Endothelial cell of coronary artery (primary cell): Measurements from ENCODE around the gene ERAS. TPM values are rescaled to one million over a fixed set of nuclear protein-coding genes. Genes with fewer than 3 reads are reported as not detected.

ENCODE experiments used
- total RNA-seq: library from RNA; depleted of rRNA; stranded (reverse); fragments of >200 nt; gene quantifications from 2 replicates; pipeline ENCODE4 v1.2.3, GENCODE V29; 2014

ERAS gene, protein sequence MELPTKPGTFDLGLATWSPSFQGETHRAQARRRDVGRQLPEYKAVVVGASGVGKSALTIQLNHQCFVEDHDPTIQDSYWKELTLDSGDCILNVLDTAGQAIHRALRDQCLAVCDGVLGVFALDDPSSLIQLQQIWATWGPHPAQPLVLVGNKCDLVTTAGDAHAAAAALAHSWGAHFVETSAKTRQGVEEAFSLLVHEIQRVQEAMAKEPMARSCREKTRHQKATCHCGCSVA
- not detected in 2 replicates for total RNA-seq

DNA sequence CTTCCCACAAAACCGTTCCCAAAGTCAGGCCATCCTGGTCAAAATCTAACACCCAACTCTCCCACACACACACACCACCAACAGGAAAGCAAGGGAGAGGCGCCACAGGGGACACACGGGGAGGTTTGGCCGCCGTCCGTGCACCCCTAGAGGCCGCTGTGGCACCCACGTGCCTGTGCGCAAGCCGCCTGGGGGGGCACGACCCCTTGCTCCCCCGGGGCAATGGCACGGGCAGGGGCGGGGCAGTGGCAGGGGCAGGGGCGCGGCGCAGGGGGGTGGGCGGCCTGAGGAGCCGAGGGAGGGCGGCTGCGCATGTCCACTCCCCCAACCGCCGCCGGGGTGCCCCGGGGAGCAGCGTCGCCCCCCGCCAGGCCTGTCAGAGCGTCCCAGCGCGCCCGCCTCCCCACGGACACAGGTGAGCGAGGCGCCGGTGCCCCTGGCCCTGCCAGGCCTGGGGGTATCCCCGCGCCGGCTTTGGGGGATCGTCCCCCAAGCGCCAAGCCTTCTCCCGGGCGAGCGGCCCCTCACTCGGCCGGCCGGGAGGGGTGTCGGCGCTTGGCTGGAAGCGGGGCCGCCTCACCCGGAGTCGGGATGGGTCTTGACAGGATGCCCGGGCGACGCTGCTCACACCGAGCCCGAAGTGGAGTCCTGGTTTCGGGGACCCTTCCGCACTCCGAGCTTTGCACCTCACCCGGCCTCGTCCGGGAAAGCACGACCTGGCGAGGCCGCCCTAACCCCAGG, at the start of gene ERAS:
Gene ERAS (plus strand): TSS at position 379 of the 741 bp plus-strand sequence. CDS start 2,611 bp downstream, outside the sequence.

DNA sequence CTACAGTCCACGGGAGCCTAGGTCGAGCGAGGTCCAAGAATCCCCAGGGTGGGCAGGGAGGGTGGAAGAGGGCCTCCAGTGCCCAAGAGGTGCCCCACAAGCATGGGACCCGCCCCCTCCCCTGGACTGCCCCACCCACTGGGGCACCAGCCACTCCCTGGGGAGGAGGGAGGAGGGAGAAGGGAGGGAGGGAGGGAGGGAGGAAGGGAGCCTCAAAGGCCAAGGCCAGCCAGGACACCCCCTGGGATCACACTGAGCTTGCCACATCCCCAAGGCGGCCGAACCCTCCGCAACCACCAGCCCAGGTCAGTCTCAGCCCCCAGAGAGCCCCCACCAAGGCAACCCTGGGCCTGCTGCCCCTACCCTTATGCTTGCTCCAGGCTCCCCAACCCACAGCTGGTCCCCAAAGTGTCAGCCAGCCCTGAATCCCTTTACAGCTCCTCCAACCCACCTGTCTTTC, 39.9 kb upstream of the ERAS start, which contains the start of gene GATA1:
Gene GATA1 (plus strand): TSS at position 250 of the 460 bp plus-strand sequence. CDS start 4,520 bp downstream, outside the sequence.

DNA sequence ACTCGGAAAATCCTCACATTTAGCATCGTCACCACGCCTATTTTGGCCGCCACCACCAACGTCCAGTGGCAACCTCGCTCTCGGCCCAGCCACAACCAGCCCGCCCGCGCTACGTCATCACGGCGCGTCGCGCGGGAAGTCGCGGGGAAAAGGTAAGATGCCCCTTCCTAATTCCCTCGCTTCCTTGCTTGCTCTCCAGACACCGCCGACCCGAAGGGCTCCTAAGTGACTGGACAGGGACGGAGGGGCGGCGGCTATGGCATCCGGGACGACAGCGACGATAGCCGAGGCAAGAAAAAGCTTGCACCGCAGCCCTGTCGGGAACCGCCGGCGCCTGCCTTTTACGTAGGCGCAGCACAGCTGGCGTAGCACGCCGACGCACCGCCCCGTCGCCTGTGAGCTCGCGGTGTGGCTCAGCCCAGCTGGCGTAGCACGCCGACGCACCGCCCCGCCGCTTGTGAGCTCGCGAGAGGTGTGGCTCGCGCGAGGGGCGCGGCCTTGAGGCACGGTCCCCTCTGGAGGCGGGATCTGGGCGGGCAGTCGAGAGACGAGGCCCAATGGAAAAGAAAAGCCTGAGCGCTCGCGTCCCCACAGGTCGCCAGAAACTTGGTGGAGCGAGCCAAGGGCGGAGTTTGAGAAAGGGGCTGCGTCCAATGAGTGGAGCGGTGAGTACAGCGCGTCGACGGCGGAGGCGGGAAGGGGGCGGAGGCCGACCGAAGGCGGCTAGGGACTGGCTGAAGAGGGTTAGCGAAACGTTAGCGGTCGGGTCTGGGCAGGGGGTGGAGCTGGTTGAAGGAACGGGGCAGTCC, 24.8 kb upstream of the ERAS start, which contains the start of gene HDAC6:
Gene HDAC6 (plus strand): TSS at position 788 of the 809 bp plus-strand sequence. CDS start 626 bp downstream, outside the sequence.

DNA sequence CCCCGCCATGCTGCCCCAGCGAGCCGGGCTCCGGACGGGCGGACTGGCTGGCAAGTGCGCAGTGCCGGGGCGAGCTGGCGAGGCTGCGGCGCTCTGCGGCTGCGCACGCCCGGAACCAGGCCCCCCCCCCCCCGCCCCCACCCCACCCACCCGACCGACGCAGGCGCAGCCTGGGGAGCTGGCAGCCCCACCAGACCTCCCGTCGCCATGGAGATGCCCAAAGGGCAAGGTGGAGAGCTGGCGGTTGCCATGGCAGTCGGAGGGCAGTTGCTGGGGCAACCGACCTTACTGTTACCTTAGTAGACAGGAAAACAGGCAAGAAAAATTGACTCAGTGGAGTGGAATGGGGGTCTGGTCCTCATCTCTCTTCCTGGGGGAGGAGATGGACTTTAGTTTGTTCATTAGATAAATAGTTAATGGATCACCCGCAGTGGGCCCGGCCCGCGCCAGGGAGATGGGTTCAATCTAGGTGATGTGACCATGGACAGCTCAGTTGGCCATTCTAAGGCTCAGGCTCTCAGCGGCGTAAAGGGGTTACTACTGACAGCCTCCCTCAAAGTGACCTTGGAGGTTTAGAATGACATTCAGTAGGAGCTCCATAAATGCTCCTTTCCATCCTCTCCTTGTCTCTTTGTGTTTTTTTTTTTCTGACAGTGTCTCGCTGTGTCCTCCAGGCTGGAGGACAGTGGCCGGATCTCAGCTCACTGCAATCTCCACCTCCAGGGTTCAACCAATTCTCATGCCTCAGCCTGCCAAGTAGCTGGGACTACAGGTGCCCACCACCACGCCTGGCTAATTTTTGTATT, 9.4 kb downstream of the ERAS start, which contains the start of gene PCSK1N:
Gene PCSK1N (minus strand): TSS at position 87 of the 806 bp plus-strand sequence. CDS start 78 bp downstream, at position 9.

Other genes starting within 250 kb of the ERAS start
- gene WDR13, start 229.0 kb upstream of the ERAS start, total RNA-seq = 158 and 184 TPM in 2 replicates
- 0.09 and 0.18 TPM in 2 replicates for gene WAS, start 142.7 kb upstream of the ERAS start, total RNA-seq
- 2.9 and 5.8 TPM in 2 replicates for gene SUV39H1, start 129.8 kb upstream of the ERAS start, total RNA-seq
- not detected in 2 replicates for gene GLOD5, start 64.8 kb upstream of the ERAS start, total RNA-seq
- not detected in 2 replicates for gene GATA1, start 39.9 kb upstream of the ERAS start, total RNA-seq
- gene HDAC6, start 24.4 kb upstream of the ERAS start, total RNA-seq = 19.4 and 36.7 TPM in 2 replicates
- gene PCSK1N, start 9.1 kb downstream of the ERAS start, total RNA-seq = not detected in 2 replicates
- gene TIMM17B, start 71.3 kb downstream of the ERAS start, total RNA-seq = 16.2 and 18.1 TPM in 2 replicates
- gene PQBP1, start 71.4 kb downstream of the ERAS start, total RNA-seq = 88.2 and 121 TPM in 2 replicates
- 8.6 and 9.0 TPM in 2 replicates for gene SLC35A2, start 85.1 kb downstream of the ERAS start, total RNA-seq
- 3.2 and 3.4 TPM in 2 replicates for gene PIM2, start 92.5 kb downstream of the ERAS start, total RNA-seq
- gene OTUD5, start 131.1 kb downstream of the ERAS start, total RNA-seq = 25.2 and 31.2 TPM in 2 replicates
- gene KCND1, start 145.3 kb downstream of the ERAS start, total RNA-seq = 0.18 and 0.47 TPM in 2 replicates
- 34.0 and 34.5 TPM in 2 replicates for gene GRIPAP1, start 175.8 kb downstream of the ERAS start, total RNA-seq
- gene TFE3, start 216.8 kb downstream of the ERAS start, total RNA-seq = 16.4 and 22.4 TPM in 2 replicates
- gene CCDC120, start 232.5 kb downstream of the ERAS start, total RNA-seq = 0.45 and 1.1 TPM in 2 replicates
- 3.2 and 4.8 TPM in 2 replicates for gene PRAF2, start 247.5 kb downstream of the ERAS start, total RNA-seq